ENCODE data around the gene AOAH.
"Not testable (repeated sequence)": the region's sequence is repeated elsewhere in the genome, so short reads cannot be mapped to it uniquely, and the experiment has no call there.

The AOAH gene

GRCh38 chr7:36736090-36736898 is 12.0 kb upstream of the AOAH start:
- DNase-seq: no peak

GRCh38 chr7:36735172-36735571 is 10.9 kb upstream of the AOAH start:
- DNase-seq: no peak

GRCh38 chr7:36734731-36735130 is 10.4 kb upstream of the AOAH start:
- DNase-seq: no peak

- DNase-seq: no peak
Measured at GRCh38 chr7:36733411-36733810, 9.1 kb upstream of the AOAH start.

- DNase-seq: no peak
Measured at GRCh38 chr7:36732806-36733205, 8.5 kb upstream of the AOAH start.

- DNase-seq: no peak
Measured at GRCh38 chr7:36730046-36730445, 5.8 kb upstream of the AOAH start.

- no peak for DNase-seq
Measured at GRCh38 chr7:36728143-36728542, 3.8 kb upstream of the AOAH start.

GRCh38 chr7:36726806-36727503 is 2.7 kb upstream of the AOAH start:
- DNase-seq: no peak

GRCh38 chr7:36726311-36726710 is 2.0 kb upstream of the AOAH start:
- no peak for DNase-seq

GRCh38 chr7:36724996-36725395 is 702 bp upstream of the AOAH start:
- no peak for DNase-seq

- DNase-seq: no peak
Measured at GRCh38 chr7:36723291-36723690, 1.0 kb downstream of the AOAH start.

GRCh38 chr7:36719083-36719632 is 5.1 kb downstream of the AOAH start:
- no peak for DNase-seq

GRCh38 chr7:36717586-36717985 is 6.7 kb downstream of the AOAH start:
- no peak for DNase-seq

- not testable (repeated sequence) for DNase-seq
Measured at GRCh38 chr7:36716802-36717201, 7.5 kb downstream of the AOAH start.

- no peak for DNase-seq
Measured at GRCh38 chr7:36712015-36712414, 12.3 kb downstream of the AOAH start.

GRCh38 chr7:36711256-36711655 is 13.0 kb downstream of the AOAH start:
- no peak for DNase-seq

- no peak for DNase-seq
Measured at GRCh38 chr7:36710186-36710791, 14.0 kb downstream of the AOAH start.

GRCh38 chr7:36708767-36709166 is 15.5 kb downstream of the AOAH start:
- DNase-seq: peak; percentile 22

GRCh38 chr7:36707898-36708297 is 16.4 kb downstream of the AOAH start:
- DNase-seq: peak; percentile 86

GRCh38 chr7:36707465-36707864 is 16.8 kb downstream of the AOAH start:
- DNase-seq: no peak

- not testable (repeated sequence) for DNase-seq
Measured at GRCh38 chr7:36703860-36704259, 20.4 kb downstream of the AOAH start.

- DNase-seq: no peak
Measured at GRCh38 chr7:36692456-36692855, 31.8 kb downstream of the AOAH start.

GRCh38 chr7:36691983-36692382 is 32.3 kb downstream of the AOAH start:
- DNase-seq: no peak

Measured in DMS53 (cell line).